EH (cell line): ENCODE measurements around the gene PTPN4.

Experiments
- DNase-seq: peaks from one replicate; pipeline ENCODE4 v3.0.0-alpha.2; 2015; ENCODE audit warnings: low read depth

PTPN4 gene

DNA sequence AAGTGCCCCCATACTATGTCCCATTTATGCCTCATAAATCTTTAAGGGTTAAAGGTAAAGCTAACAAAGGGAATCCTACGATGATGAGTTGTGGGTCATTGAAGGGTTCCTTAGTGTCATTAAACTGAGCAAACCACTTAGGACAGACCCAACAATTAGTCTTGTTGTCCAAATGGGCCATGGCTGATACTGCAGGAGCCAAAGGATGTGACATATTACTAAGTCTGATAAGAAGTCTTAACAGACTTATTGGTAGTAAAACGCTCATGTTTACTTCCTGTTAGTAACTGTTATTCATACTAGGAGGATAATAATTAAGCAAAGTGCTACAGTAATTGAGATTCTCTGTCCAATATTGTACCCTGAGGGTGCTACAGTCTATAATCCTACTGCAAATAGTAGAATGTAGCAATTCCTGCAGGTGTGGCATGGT lies 96.8 kb downstream of the PTPN4 start:
- no peak for DNase-seq

DNA sequence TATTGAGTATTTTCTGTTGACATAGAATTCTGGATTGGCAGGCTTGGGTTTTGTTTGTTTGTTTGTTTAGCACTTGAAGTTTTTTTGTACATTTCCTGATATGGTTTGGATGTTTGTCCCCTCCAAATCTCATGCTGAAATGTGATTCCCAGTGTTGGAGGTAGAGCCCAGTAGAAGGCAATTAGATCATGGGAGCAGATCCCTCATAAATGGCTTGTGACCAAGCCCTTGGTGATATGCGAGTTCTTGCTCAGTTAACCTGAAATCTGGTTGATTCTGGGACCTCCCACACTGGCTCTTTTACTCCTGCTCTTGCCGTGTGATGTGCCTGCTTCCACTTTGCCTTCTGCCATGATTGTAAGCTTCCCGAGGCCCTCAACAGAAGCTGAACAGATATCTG lies 98.0 kb downstream of the PTPN4 start:
- no peak for DNase-seq

DNA sequence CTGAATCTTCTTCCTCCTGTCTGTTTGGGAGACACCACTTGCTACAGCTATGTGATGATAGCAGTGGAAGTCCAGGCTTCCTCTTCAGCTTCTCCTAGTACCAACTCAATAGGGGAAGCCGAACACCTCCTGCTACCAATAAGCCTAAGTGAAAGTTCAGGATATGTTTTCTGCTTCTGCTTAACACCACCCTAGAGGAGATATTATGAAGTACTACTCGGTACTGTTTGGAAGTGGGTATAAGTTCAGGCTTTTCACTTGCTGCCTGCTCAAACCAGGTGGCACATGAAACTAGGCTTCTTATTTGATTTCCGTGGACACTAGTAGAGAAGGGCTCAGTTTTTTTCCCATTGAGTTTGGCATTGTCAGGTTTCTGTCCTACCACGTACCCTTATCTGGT lies 99.8 kb downstream of the PTPN4 start:
- DNase-seq: no peak

DNA sequence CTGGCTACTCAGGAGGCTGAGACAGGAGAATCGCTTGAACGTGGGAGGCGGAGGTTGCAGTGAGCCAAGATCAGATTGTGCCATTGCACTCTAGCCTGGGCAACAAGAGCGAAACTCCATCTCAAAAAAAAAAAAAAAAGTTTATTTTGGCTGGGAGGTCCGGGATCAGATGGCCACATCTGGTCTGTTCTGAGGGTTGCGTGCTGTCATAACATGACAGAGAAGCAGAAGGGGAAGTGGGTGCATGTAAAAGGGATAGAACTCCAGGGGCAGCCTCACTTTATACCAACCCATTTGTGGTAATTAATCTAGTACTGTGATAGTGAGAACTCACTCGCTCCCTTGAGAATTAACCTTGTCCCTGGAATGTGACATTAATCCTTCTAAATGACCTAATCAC lies 101.2 kb downstream of the PTPN4 start:
- DNase-seq: no peak

DNA sequence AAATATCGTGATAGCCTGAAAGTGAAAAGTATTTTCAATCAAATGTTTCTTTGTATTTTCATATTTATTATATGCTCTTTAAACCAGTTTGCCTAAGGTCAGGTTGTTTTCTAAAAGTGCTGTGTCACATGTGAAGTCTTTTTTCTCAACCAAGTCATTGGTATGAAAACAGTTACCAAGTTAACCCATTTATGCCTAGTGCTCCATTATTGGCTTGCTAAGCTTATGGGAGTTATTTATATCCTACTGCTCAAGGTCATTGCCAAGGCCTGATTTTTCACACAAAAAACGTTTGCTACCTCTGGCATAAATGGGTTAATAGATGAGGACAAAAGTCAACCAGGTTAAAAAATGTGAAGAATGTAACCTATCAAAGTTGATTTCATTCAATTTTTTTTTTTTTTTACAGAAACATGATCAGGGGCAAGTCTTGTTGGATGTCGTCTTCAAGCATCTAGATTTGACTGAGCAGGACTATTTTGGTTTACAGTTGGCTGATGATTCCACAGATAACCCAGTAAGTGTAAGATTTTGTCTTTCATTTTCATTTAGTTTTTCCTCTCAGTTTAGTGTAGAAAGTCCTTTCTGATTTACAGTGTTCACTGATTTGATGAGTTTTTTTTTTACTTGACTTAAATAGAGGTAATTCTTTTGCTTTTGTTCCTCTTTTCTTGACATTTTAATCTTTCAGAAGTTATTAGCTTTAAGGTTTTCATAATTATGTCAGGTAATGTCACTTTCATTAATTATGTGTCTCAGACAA lies 102.6 kb downstream of the PTPN4 start:
- no peak for DNase-seq

DNA sequence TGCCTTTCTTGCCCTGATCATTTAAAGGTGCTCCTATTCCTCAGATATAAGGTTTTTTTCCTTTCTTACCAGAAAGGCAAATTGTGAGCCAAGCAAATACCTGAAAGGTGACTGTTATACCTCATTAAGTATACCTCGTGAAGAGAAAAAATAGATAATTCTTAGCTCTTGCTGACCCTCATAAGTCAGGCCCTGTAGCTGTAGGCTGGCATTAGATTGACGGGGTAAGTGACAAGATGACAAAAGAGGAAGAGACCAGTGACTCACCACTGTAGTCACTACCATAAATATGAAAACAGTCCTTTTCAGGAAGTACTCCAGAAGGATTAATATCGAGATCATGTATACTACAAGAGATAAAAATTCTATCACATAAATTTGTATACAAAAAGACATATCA lies 104.6 kb downstream of the PTPN4 start:
- DNase-seq: peak; percentile 11

DNA sequence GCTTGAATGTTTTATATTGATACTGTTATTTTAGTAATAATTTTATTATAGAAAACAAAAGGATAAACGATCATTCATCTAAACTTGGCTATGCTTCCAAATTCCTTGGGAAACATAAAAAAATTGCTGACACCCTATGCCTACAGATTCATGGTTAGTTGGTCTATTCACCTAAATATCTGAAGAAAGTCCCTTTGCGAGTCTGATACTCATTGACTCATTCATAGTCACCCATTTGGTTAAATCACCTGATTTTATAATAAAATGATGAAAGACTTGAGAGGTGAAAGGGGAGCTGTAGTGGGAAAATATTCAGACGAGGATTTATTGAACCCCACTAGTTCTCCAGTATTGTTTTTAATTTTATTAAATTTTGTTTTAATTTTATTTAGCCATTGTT lies 112.0 kb downstream of the PTPN4 start:
- DNase-seq: no peak

DNA sequence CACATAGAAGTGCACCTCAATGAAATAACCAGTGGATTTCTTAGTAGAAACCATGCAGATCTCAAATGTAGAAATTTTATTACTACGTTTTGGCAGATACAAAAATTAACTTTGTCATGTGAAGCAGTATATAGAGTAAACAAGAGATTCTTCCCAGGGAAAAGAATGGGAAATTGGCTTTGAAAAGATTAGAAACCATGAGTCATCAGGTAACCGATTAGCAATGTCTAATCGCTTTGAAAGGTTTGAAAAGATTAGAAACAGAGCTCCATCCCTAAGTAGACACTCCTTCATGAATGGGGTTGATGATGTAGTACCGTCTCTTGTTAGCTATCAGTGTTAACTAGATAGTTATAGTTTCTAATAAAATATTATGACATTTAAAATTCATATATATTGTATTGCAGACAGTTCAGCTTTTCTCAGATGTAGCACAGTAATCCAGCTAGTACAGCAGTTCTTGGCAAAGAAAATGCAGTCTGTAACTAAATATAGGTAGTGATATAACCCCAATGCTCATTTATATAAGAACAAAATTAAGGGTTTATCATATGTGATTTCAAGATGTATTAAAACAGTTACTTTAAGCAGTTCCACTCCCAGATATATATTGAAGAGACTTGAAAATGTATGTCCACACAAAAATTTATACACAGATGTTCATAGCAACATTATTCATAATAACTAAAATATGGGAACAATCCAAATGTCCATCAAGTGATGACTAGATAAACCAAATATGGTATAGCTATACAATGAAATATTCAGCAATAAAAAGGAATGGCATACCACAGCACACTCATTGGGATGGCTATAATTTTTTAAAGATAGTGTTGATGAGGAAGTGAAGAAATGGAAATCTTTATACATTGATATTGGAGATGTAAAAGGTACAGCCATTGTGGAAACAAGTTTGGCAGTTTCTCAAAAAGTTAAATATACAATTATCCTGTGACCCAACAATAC lies 113.9 kb downstream of the PTPN4 start:
- DNase-seq: peak; percentile 13

DNA sequence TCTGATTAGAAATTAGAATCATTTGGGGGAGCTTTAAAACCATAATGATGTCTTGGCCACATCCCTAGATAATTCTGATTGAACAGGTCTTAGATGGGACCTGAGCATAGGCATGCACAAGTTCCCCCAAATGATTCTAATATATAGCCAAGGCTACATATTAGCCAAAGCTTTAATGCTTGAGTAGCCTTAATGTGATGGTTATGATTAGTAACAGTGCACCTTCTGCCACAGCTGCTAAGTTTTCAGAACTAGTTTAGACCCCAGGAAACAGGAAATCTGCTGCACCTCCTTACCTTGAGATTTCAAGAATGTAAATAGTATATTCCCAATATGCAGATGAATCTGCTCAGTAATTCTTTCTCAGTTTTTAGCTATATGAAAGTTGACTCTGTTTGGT lies 119.8 kb downstream of the PTPN4 start:
- no peak for DNase-seq

DNA sequence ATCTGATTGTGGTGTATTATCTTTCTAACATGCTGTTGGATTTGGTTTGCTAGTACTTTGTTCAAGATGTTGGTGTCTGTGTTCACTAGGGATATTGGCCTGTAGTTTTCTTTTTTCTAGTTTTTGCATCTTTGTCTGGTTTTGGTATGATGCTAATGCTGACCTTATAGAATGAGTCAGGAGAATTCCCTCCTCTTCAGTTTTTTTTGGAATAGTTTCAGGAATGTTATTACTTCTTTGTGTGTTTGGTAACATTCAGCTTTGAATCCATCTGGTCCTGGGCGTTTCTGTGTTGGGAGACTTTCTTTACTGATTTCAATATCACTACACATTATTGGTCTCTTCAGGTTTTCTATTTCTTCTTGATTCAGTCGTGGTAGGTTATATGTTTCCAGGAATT lies 129.0 kb downstream of the PTPN4 start:
- DNase-seq: peak; percentile 87

DNA sequence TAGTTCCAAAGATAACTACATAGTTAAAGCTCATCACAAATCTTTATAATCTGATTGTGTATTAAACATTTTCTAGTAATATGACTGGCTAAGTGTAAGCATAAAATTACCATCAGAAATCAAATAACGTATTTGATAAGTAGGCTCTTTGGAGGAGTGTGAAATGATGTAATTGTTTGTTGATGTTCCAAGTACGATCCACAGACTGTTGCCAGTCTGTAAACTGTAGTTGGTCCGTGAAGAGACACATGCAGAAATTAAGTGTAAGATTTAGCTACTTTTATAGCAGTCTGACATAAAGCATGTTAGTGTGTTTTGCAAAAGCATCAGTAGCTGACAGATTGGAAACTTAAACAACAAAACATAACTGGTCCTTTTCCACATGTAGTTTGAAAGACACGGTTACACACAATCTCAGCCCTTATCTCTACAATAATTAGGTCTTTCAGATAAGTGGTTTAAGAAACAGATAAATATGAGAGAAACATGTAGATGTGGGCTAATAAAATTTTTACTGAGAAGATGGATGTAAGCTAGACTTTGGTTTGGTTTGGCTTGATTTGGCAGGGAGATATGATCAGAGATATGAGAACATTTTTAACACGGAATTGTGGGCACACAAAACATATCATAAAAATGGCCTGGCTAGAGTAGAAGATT lies 138.1 kb downstream of the PTPN4 start:
- no peak for DNase-seq

DNA sequence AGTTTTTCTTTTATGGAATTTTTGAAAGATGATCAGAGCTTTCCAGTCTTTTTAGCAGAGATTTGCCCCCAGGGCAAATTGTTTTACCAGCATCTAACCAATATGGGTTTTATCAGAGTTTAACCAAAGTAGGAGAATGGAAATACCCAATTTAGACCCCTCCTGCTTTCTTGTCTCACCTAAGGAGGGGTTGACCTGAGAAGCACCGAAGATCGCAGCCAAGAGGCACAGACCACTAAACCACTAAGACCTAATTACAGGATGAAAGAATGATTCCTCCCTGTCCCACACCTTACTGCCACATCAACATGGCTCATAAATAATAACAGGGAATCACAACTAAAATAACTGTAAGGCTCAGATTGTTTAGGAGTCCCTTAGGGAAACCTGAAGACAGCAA lies 141.3 kb downstream of the PTPN4 start:
- DNase-seq: no peak

DNA sequence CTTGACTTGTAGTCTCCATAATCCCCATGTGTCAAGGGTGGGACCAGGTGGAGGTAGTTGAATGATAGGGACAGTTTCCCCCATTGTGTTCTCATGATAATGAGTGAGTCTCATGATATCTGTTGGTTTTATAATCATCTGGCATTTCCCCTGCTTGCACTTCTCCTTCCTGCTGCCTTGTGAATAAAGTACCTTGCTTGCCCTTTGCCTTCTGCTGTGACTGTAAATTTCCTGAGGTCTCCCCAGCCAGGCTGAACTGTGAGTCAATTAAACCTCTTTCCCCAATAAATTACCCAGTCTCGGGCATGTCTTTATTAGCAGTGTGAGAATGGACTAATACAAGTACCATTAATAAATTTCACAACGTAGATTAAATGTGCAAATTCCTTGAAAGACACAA lies 150.8 kb downstream of the PTPN4 start:
- DNase-seq: no peak

DNA sequence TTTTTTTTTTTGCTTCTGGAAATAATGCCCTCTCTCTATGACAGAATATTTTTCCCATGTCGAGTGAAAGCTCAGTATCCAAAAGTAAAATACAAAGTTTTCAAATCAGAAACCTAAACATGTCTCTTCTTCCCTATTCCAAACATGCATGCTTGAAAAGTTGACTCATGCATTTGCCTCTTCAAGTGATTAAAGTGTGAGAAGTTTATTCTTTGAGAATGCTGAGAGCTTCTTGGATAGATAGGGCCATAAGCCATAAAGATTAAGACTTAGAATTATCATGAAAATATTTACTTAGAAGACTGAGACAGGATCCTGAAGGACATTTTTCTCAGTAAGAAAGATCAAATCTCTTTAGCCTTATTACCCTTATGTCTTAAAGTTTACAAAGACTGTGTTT lies 154.5 kb downstream of the PTPN4 start:
- peak; percentile 31 for DNase-seq

DNA sequence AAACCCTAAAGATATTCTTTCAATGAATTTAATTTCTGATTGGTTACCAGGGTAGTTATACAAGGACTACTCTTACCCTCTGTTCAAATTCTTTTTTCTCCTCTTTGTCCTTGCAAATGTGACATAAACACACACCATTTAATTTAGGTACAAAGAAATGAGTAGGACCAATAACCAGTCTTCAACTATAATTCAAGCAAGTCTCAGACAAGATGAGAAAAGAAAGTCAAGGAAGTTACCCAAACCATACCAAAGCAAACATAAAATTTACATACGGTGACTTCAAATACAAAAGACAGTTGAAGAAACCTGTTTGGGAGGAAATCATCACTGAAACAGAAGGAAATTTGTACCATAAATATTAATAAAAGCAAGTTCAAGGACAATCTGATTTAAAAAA lies 162.1 kb downstream of the PTPN4 start:
- no peak for DNase-seq

DNA sequence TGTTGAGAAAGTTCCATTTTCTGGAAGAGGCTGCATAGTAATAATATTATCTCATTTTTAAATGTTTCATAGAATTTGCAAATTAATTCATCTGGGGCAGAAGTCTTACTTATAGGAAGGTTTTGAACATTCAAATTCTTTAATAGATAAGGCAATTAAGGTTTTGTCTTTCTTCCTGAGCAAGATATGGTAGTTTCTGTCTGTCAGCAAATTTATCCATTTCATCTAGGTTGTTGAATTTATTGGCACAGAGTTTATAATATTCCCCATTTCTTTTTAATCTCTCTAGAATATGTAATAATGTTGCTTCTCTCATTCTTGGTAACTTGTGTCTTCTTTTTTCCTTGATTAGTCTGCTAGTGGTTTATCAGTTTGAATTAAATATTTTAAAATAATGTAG lies 163.0 kb downstream of the PTPN4 start:
- DNase-seq: no peak

DNA sequence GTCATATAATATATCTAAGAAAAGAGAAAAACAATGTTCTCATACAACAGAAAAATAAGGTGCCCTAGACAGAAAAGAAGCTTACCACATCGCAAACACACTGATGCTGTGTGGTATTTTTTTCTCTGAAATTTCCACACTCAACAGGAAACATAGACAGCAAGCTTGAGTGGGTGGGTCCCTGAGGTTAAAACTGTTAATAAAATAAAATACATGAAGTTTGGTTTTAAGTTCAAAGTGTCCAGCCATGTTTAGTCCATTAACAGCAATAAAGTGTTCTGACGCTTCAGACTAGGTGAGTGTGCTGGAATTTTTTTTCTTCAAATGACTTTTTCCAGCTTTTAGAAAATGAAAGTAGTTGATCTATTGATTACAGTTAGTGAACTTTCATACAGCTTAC lies 169.8 kb downstream of the PTPN4 start:
- DNase-seq: no peak

DNA sequence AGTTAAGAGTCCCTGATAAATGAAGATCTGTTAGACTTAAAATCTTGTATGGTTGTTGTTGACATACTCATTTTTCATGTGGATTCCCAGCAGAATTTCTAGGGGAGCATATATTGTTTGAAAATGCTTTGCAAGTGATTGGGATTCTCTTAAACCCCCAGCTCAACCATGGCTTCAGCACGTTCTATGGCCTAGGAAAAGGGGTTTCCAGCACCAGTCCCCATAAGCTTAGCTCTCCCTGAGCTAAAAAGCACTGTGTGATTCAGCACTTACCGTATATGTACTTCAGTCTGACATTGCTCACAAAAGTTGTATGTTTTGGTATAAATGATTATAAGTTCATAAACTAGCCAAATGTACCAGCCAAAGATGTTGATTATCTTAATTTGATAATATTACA lies 173.1 kb downstream of the PTPN4 start:
- DNase-seq: no peak

DNA sequence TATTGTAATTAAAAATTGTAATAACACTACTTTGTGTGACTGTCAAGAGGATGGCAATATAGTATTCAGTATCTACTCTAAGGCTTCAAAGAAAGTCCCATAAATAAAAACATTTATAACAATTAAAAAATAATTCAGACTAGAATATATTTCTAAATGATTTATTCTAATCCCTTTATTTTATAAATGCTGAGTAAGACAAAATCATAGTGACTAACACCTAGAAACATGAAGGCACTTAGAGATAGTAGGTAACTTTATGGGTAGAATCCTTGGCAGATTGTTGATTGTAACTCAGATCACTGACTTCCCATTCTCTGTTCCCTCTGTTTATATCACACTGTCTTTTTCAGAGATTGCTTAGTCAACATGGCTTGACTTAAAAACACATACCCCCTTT lies 174.6 kb downstream of the PTPN4 start:
- no peak for DNase-seq

DNA sequence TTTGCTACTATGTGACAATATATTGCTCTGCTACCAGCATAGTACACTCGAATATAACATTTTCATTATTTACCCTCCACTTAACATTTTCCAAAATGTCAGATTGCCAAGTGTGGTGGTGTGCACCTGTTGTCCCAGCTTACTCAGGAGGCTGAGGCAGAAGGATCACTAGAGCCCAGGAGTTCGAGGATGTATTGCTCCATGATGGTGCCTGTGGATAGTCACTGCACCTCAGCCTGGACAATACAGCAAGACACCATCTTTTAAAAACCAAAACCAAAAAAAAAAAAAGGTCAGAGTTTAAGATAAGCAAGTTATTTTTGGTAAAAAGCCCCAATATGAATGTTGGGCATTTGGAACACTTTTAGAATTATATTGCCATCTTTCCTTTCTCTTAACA lies 178.0 kb downstream of the PTPN4 start:
- no peak for DNase-seq

DNA sequence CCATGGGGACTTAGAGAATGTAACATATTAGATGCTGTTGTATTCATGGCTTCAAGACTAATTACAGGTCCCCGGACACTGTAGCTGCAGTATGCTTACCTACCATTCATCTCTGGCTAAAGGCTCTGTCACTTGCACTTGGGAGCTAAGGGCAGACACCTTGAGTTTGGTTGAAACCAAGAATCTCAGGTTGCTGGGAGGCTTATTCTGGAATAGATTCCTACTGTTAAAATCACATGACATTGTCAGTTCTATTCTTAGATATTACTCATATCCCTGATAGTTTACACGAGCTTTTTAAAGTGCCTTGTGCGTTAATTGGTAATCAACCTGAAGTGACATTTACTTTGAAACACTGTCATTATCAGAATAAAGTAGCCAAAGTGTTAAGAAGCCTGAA lies 180.2 kb downstream of the PTPN4 start:
- no peak for DNase-seq

DNA sequence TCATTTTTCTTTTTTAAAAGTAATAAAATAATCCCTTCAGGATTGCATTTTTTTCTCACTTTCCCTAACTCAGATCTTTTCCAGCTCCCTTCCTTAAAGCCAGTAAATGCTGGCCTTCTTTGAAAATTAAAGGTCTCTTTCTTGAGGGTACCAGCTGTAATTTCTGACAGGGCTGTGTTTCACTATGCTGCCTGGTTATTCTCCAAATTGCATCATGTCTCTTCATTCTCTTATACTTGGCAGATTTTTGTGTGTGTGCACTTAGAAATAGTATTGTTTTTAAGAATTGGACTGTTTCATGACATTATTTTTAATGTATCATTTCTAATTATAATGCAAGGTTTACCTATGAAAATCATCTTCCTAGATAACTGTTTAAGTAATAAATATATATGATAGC lies 181.1 kb downstream of the PTPN4 start:
- no peak for DNase-seq

DNA sequence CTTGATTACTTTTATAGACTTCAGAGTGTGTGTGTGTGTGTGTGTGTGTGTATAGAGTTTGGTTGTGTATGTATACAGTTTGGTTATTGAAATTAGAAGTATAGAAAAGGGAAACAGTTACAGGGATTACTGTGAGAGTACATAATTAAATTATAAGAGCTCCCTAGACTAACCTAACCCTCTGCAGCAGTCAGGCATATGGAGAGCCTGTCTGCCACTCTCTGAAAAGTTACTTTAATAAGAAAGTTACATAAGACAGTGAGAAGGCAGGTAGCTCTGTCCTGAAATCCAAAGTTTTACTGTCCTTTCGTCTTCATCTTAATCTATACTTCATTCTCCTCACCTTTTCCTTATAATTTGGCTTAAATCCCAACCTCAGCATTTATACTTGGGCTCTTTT lies 181.7 kb downstream of the PTPN4 start:
- no peak for DNase-seq
